OCI-LY7 (cell line): ENCODE data around the gene SERTM1. TPM values are rescaled to one million over a fixed set of nuclear protein-coding genes. Genes with fewer than 3 reads are reported as not detected.

ENCODE experiments used
- BruUV-seq: library from RNA; stranded (reverse); fragments of 400-500 nt; replicated peaks from 2 replicates; lab custom pipeline; 2021; lab: Mats Ljungman, UMichigan
- CTCF ChIA-PET: fragments of 300-600 bp; sonication (Branson Sonifier 250); formaldehyde crosslinking; loops from one replicate; lab custom pipeline; 2022; ENCODE audit warnings: antibody characterized with exemption; ENCODE audit not compliant: unreplicated experiment; lab: Charles Lee
- POLR2A ChIA-PET: fragments of 300-600 bp; sonication (Branson Sonifier 250); formaldehyde crosslinking; loops from one replicate; lab custom pipeline; 2022; ENCODE audit warnings: antibody characterized with exemption; lab: Charles Lee
- DNase-seq: peaks from one replicate; pipeline ENCODE4 v3.0.0-alpha.2; 2015; ENCODE audit warnings: low spot score
- H2AFZ ChIP-seq: fragments of 200-600 bp; sonication (generic), shearing (Covaris generic); 2 replicates; pipeline ENCODE4 v1.6.1; 2014; ENCODE audit warnings: mild to moderate bottlenecking, antibody characterized with exemption, low read length, moderate library complexity
- H3K27ac ChIP-seq: fragments of 200-600 bp; sonication (generic); 2 replicates; pipeline ENCODE4 v1.5.1; 2014; ENCODE audit warnings: mixed run types, low read depth, mild to moderate bottlenecking, moderate library complexity, low read length, inconsistent platforms; ENCODE audit not compliant: poor library complexity, severe bottlenecking
- H3K36me3 ChIP-seq: fragments of 200-600 bp; sonication (generic); 2 replicates; pipeline ENCODE4 v1.6.1; 2014; ENCODE audit warnings: mild to moderate bottlenecking, antibody characterized with exemption, low read length, moderate library complexity, mixed read lengths; ENCODE audit not compliant: insufficient read depth
- H3K4me1 ChIP-seq: fragments of 200-600 bp; sonication (generic); 2 replicates; pipeline ENCODE4 v1.5.1; 2014; ENCODE audit warnings: mild to moderate bottlenecking, low read length; ENCODE audit not compliant: insufficient read depth, poor library complexity, severe bottlenecking
- H3K4me2 ChIP-seq: fragments of 200-600 bp; sonication (generic); 2 replicates; pipeline ENCODE4 v1.6.1; 2014; ENCODE audit warnings: mild to moderate bottlenecking, low read length
- H3K4me3 ChIP-seq: fragments of 200-600 bp; sonication (generic); 2 replicates; pipeline ENCODE4 v1.5.1; 2014; ENCODE audit warnings: mild to moderate bottlenecking, low read depth, low read length; ENCODE audit not compliant: poor library complexity, severe bottlenecking
- H3K79me2 ChIP-seq: fragments of 200-600 bp; sonication (generic); 2 replicates; pipeline ENCODE4 v1.6.1; 2016; ENCODE audit warnings: low read depth, mild to moderate bottlenecking, low read length, moderate library complexity, mixed read lengths; ENCODE audit not compliant: insufficient read depth
- H3K9me2 ChIP-seq: fragments of 200-600 bp; sonication (generic); 2 replicates; pipeline ENCODE4 v1.6.1; 2016; ENCODE audit warnings: mild to moderate bottlenecking, low read length, mixed read lengths; ENCODE audit not compliant: insufficient read depth
- H3K9me3 ChIP-seq: fragments of 200-600 bp; sonication (generic); 2 replicates; pipeline ENCODE4 v1.6.1; 2014; ENCODE audit warnings: mild to moderate bottlenecking, mixed run types, low read length, mixed read lengths
- H4K20me1 ChIP-seq: fragments of 200-600 bp; sonication (generic); 2 replicates; pipeline ENCODE4 v1.6.1; 2014; ENCODE audit warnings: mild to moderate bottlenecking, antibody characterized with exemption, low read length, moderate library complexity, mixed read lengths; ENCODE audit not compliant: insufficient read depth
- EZH2phosphoT487 ChIP-seq: fragments of 200-600 bp; sonication (generic); IDR thresholded peaks from 2 replicates; pipeline ENCODE4 v1.6.1; 2018; ENCODE audit warnings: low read depth, borderline replicate concordance, mild to moderate bottlenecking, mixed run types, antibody characterized with exemption, low read length, moderate library complexity, mixed read lengths
- intact Hi-C: fragments of 100-400 bp; cut with micrococcal nuclease; formaldehyde crosslinking; loops from one replicate; pipeline ENCODE4 v1.10.0; 2022; ENCODE audit not compliant: unreplicated experiment
- total RNA-seq, 2 experiments: library from RNA; depleted of rRNA in 1 of 2; stranded (reverse); fragments of >200 nt in 1 of 2; shearing (Covaris generic) in 1 of 2; gene quantifications; 2 replicates each; pipeline ENCODE4 v1.2.3, GENCODE V29; 2014 to 2022
- TF ChIP-seq, protein P1 (sequence below): fragments of 200-600 bp; sonication (generic); conservative IDR thresholded peaks from 2 replicates; pipeline ENCODE4 v1.5.1; 2014; ENCODE audit warnings: mild to moderate bottlenecking, antibody characterized with exemption, low read length, moderate library complexity, mixed read lengths

Gene SERTM1
- total RNA-seq, 2 experiments from 2014 or later = not detected

DNA sequence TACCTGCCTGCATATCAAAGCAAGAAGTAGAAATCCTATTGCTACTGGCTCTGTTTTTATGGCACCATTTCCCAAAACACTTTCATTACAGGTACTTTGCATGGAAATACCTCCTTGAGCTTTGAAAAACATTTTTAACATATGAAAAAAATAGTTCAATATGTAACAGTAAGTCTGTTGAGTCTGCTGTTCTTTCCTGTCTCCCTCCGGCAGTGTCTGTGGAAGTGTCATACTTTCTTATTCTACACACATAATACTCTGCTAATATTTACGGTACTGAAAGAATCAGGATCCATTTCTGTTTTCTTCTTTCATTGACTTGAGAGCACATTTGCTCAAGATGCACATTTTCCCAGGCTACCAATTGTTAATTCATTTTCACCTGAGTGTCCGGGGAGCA is 8.2 kb upstream of the SERTM1 start:
- TF ChIP-seq, protein P1, sequence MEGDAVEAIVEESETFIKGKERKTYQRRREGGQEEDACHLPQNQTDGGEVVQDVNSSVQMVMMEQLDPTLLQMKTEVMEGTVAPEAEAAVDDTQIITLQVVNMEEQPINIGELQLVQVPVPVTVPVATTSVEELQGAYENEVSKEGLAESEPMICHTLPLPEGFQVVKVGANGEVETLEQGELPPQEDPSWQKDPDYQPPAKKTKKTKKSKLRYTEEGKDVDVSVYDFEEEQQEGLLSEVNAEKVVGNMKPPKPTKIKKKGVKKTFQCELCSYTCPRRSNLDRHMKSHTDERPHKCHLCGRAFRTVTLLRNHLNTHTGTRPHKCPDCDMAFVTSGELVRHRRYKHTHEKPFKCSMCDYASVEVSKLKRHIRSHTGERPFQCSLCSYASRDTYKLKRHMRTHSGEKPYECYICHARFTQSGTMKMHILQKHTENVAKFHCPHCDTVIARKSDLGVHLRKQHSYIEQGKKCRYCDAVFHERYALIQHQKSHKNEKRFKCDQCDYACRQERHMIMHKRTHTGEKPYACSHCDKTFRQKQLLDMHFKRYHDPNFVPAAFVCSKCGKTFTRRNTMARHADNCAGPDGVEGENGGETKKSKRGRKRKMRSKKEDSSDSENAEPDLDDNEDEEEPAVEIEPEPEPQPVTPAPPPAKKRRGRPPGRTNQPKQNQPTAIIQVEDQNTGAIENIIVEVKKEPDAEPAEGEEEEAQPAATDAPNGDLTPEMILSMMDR = no peak
- no peak for TF ChIP-seq EZH2phosphoT487
- DNase-seq = no peak
- no peak overlapping the region for H3K27ac ChIP-seq
- intact Hi-C loops = no loop called here
- H3K9me3 ChIP-seq = no peaks in the 10 kb centered on the region
- H3K9me2 ChIP-seq = no peaks in the 10 kb centered on the region
- no peaks in the 10 kb centered on the region for H3K79me2 ChIP-seq
- no peak overlapping the region for H3K4me3 ChIP-seq
- H4K20me1 ChIP-seq = no peaks in the 10 kb centered on the region
- POLR2A ChIA-PET = no interaction called here
- CTCF ChIA-PET = no interaction called here
- no peaks in the 10 kb centered on the region for H3K36me3 ChIP-seq
- no peaks in the 10 kb centered on the region for H3K4me1 ChIP-seq
- no peak overlapping the region for H2AFZ ChIP-seq
- no TSS peak for BruUV-seq
- H3K4me2 ChIP-seq = no peak overlapping the region

DNA sequence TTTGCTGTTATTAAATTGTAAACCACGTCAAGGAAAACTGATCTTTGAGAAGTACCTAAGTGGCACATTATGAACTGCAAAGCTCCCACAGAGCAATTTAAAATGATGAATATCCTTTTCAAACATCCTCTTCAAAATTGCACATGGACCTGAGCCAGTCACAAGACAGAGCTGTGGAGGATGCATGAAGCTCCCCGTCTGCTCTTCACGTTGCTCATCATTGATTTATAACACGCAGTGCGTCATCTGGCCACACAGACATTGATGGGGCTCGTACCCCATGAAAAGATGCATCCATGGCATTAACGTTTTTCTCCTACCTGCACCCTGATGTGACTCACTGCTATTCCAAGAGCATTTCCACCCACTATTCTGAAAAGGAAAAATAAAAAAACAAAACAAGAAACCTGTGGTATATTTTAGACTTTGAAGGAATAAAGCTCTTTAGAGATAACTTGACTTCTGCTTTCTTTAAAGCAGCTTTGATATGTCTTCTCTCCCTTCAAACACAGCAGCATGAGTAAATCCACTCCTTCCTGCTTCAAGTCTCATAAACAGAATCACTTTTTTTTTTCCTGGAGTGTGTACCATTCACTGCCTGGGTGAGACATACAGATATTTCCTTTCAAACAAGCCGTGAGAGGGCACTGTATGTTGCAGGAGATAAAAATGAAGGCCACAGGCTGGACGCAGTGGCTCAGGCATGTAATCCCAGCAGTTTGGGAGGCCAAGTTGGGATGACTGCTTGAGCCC is 7.2 kb upstream of the SERTM1 start:
- Histone ChIP-seq H4K20me1 (no peaks in the 10 kb centered on the region), H3K4me3 (no peak overlapping the region), H3K9me3 (no peaks in the 10 kb centered on the region), H3K4me2 (no peak overlapping the region), H3K27ac (no peak overlapping the region), H3K9me2 (no peaks in the 10 kb centered on the region), H3K4me1 (no peaks in the 10 kb centered on the region), H3K79me2 (no peaks in the 10 kb centered on the region), H2AFZ (no peak overlapping the region), H3K36me3 (no peaks in the 10 kb centered on the region)
- no peak for TF ChIP-seq EZH2phosphoT487
- TF ChIP-seq, protein P1 = no peak
- ChIA-PET CTCF (interaction anchor here (0.6 kb wide), 1 partner anchor 18 kb away, joined by 3 read pairs; no protein-coding TSS in a partner anchor), POLR2A (interaction anchor here (0.6 to 0.7 kb wide), 3 partner anchors 18 to 453 kb away, joined by 3 read pairs; no protein-coding TSS in a partner anchor)
- intact Hi-C loops = no loop called here
- no peak for DNase-seq
- no TSS peak for BruUV-seq

DNA sequence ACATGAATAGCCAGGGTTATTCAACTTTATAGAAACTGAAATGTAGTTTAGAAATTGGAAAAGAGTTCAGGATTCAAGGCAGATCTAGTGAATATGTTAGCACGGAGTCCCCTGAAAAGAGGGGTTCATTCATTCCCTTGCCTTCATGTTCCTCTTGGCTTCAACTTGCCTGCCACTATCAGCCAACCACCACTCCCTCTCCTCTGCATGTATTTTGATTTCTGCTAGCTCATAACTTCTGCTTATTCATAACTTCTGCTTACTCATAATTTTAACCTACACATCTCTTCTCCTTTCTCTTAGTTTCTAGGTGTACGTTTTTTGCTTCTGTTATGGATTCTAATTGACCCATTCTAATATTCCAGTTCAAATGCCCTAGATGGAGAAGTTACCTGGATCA is 5.5 kb upstream of the SERTM1 start:
- Histone ChIP-seq H3K4me3 (no peak overlapping the region), H4K20me1 (no peaks in the 10 kb centered on the region), H3K9me3 (no peaks in the 10 kb centered on the region), H3K9me2 (no peaks in the 10 kb centered on the region), H3K27ac (no peak overlapping the region), H3K4me1 (no peaks in the 10 kb centered on the region), H2AFZ (no peak overlapping the region), H3K4me2 (no peak overlapping the region), H3K36me3 (no peaks in the 10 kb centered on the region), H3K79me2 (no peaks in the 10 kb centered on the region)
- no TSS peak for BruUV-seq
- TF ChIP-seq, protein P1 = no peak
- TF ChIP-seq EZH2phosphoT487 = no peak
- no peak for DNase-seq
- intact Hi-C loops = no loop called here
- CTCF ChIA-PET = no interaction called here
- POLR2A ChIA-PET = no interaction called here
